Esophagus (tissue), 2 donors: ENCODE data around the gene AWAT2. TPM values are rescaled to one million over a fixed set of nuclear protein-coding genes. Genes with fewer than 3 reads are reported as not detected.

Experiments
- H3K27ac ChIP-seq, 2 donors: one replicate each; pipeline ENCODE4 v1.5.1; 2013; ENCODE audit warnings: low read depth in 2 of 2, mild to moderate bottlenecking in 2 of 2, inconsistent platforms in 1 of 2, low read length in 1 of 2, moderate library complexity in 1 of 2
- H3K27me3 ChIP-seq, 2 donors: one replicate each; pipeline ENCODE4 v1.6.1; 2013; ENCODE audit warnings: low read length in 2 of 2, control low read depth in 1 of 2, mild to moderate bottlenecking in 1 of 2; ENCODE audit not compliant: insufficient read depth in 2 of 2, control insufficient read depth in 1 of 2
- H3K36me3 ChIP-seq, 2 donors: one replicate each; pipeline ENCODE4 v1.6.1; 2013; ENCODE audit warnings: low read length in 1 of 2; ENCODE audit not compliant: control insufficient read depth in 2 of 2, insufficient read depth in 2 of 2
- H3K4me1 ChIP-seq, 2 donors: one replicate each; pipeline ENCODE4 v1.6.1; 2013; ENCODE audit warnings: low read length in 1 of 2; ENCODE audit not compliant: control insufficient read depth in 2 of 2, insufficient read depth in 2 of 2
- H3K4me3 ChIP-seq, 2 donors: one replicate each; pipeline ENCODE4 v1.5.1; 2013; ENCODE audit warnings: low read length in 2 of 2, mild to moderate bottlenecking in 2 of 2, low read depth in 1 of 2, moderate library complexity in 1 of 2
- H3K9me3 ChIP-seq, 2 donors: one replicate each; pipeline ENCODE4 v1.6.1; 2013; ENCODE audit warnings: mild to moderate bottlenecking in 2 of 2, low read depth in 1 of 2, low read length in 1 of 2, moderate library complexity in 1 of 2; ENCODE audit not compliant: control insufficient read depth in 2 of 2, insufficient read depth in 1 of 2
- WGBS, 2 donors: extraction: QIAGEN DNeasy Blood & Tissue Kit; methylation state at CpG; one replicate each; pipeline ENCODE4 v1.1.7; 2013; 5-methylcytosine and 5-hydroxymethylcytosine counted together
- polyA plus RNA-seq, 2 donors: library from polyadenylated mRNA; stranded (reverse); fragments of 200-250 nt; gene quantifications; one replicate each; pipeline ENCODE4 v1.2.3, GENCODE V29; 2013
- donor health status: healthy with polysubstance abuse.
- donor health status: Bipolar disorder and iron deficiency.

AWAT2 gene
- polyA plus RNA-seq, 2 donors = not detected

GRCh38 chrX:70030301-70030767, 19.4 kb downstream of the AWAT2 start:
- Histone ChIP-seq H3K27me3 (peaks cover 0 to 4% of the 10 kb centered on the region in 2 donors), H3K27ac (no peak overlapping the region), H3K9me3 (no peaks in the 10 kb centered on the region), H3K36me3 (no peaks in the 10 kb centered on the region), H3K4me1 (no peaks in the 10 kb centered on the region), H3K4me3 (no peak overlapping the region)
- WGBS, 2 donors = 9 to 14% methylated on average over 4 of the region's 4 CpGs

DNA sequence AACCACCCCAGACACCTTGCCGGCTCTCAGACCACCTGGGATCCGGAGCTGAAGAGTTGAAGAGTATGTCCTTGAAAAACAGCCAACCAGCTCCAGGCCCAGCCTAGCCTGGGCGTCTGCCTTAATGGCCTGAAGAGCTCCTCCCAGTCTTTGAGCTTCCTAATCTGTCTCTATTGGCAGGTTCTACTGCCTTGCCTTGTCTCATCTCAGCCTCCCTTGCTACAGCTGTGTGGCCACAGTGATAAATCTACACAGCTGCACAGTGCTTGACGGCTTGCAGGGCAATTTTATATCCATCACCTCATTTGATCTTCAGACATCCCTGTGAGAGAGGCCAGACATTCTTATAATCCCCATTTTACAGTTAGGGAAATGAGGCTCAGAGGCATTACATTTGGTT, 19.9 kb downstream of the AWAT2 start:
- Histone ChIP-seq H3K27me3 (peaks cover 0 to 4% of the 10 kb centered on the region in 2 donors), H3K4me1 (no peaks in the 10 kb centered on the region), H3K27ac (no peak overlapping the region), H3K36me3 (no peaks in the 10 kb centered on the region), H3K4me3 (no peak overlapping the region), H3K9me3 (no peaks in the 10 kb centered on the region)
- WGBS, 2 donors = 37 to 51% methylated on average over 4 of the region's 4 CpGs

DNA sequence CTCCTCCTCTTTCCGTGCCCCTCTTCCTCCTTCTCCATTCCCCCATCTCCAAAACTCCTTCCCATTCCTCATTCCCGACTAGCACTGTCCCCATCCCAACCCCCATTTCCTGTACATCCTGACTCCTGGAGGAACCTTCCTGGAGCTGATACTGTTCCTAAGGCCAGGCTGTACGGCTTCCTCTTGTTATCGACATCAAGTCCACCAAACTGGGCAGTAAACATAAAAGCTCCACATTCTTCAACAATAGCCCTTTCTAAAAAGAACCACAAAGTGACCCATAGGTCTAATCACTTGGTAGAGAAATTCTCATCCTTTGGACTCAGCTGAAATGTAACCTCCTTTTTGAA, 22.9 kb downstream of the AWAT2 start:
- 64 to 72% methylated on average over 4 of the region's 4 CpGs for WGBS, 2 donors
- no peaks in the 10 kb centered on the region for H3K9me3 ChIP-seq
- H3K4me3 ChIP-seq = no peak overlapping the region
- H3K27ac ChIP-seq = no peak overlapping the region
- H3K27me3 ChIP-seq = peaks cover 0 to 4% of the 10 kb centered on the region in 2 donors
- no peaks in the 10 kb centered on the region for H3K36me3 ChIP-seq
- H3K4me1 ChIP-seq = no peaks in the 10 kb centered on the region

DNA sequence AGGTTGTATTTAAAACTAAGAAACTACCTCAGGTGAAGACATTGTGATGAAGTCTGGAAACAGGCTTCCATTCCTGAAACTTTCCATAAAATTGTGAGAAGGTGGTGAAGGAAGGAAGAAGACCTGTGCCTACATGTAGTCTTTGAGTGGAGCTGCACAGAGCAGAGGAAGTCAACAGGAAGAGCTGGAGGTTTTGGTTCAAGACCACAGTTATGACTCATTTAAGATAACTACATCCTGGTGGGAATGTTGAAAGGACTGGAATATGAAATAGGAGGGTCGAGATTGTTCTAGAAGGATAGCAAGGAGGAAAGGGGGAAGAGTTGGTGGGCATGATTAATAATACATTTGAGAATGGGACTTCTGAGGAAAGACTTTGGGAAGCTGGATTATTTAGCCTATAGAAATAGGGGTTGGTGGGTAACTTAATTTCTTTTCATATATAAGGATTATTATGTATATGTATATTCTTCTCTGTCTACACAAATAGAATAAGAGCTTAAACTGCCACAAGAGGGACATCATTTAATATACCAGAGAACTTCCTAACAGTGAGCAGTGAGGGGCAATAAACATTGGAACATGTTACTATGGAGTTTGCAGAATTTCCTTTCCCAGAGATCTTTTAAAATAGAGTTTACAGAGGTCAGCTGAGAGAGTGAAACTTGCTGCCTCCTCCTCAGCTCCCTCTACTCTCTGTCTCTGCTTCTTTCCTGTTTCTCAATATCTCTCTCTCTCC, 23.5 kb downstream of the AWAT2 start:
- Histone ChIP-seq H3K4me1 (no peaks in the 10 kb centered on the region), H3K27ac (no peak overlapping the region), H3K36me3 (no peaks in the 10 kb centered on the region), H3K9me3 (no peaks in the 10 kb centered on the region), H3K4me3 (no peak overlapping the region), H3K27me3 (peaks cover 0 to 4% of the 10 kb centered on the region in 2 donors)
- 47 to 57% methylated on average over 1 of the region's 1 CpG for WGBS, 2 donors

DNA sequence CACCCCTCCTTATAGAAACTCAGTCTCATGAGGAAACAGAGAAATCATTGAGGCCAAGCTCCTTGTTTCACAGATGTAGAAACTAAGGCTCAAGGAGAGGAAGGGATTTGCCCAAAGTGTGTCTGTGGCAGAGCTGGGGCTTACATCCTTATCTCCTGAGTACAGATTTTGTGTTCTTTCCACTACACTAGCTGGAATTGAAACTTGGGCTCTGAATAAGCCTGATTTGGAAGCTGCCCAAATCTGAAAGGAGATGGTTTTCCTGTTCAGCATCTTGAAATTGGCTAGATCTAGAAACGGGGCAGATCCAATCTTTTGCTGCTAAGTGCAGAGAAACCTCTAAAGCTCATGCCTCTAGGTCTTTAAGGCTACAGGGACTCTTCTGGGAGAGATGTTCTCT, 24.3 kb downstream of the AWAT2 start:
- WGBS, 2 donors = 6 to 10% methylated on average over 1 of the region's 1 CpG
- Histone ChIP-seq H3K27ac (no peak overlapping the region), H3K4me1 (no peaks in the 10 kb centered on the region), H3K9me3 (no peaks in the 10 kb centered on the region), H3K4me3 (no peak overlapping the region), H3K36me3 (no peaks in the 10 kb centered on the region), H3K27me3 (peaks cover 0 to 4% of the 10 kb centered on the region in 2 donors)

DNA sequence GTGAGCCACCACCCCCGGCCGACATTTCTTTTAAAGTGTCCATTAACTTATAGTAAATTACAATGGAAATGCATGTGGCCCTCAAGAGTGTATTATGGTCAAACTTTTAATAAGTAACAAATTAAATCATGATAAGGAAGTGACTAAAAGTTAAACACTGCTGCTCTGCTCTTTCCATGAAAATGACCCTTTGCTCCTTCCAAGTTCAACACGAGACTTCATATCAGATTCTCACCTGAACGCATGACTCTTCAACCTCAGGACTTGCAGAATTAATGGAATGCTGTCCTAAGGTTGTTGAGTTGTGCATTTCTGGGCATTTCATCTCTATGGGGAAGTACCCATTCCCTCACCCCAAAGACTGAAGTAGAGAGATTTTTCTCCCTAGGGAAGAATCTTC, 27.1 kb downstream of the AWAT2 start:
- peaks cover 0 to 4% of the 10 kb centered on the region in 2 donors for H3K27me3 ChIP-seq
- 75 to 93% methylated on average over 4 of the region's 4 CpGs for WGBS, 2 donors
- no peaks in the 10 kb centered on the region for H3K9me3 ChIP-seq
- no peak overlapping the region for H3K4me3 ChIP-seq
- H3K4me1 ChIP-seq = no peaks in the 10 kb centered on the region
- no peak overlapping the region for H3K27ac ChIP-seq
- H3K36me3 ChIP-seq = no peaks in the 10 kb centered on the region

GRCh38 chrX:70016513-70016912, 33.2 kb downstream of the AWAT2 start:
- Histone ChIP-seq H3K9me3 (no peaks in the 10 kb centered on the region), H3K27me3 (no peaks in the 10 kb centered on the region), H3K4me3 (no peak overlapping the region), H3K4me1 (no peaks in the 10 kb centered on the region), H3K36me3 (no peaks in the 10 kb centered on the region), H3K27ac (no peak overlapping the region)
- WGBS, 2 donors = 85 to 90% methylated on average over 2 of the region's 2 CpGs

DNA sequence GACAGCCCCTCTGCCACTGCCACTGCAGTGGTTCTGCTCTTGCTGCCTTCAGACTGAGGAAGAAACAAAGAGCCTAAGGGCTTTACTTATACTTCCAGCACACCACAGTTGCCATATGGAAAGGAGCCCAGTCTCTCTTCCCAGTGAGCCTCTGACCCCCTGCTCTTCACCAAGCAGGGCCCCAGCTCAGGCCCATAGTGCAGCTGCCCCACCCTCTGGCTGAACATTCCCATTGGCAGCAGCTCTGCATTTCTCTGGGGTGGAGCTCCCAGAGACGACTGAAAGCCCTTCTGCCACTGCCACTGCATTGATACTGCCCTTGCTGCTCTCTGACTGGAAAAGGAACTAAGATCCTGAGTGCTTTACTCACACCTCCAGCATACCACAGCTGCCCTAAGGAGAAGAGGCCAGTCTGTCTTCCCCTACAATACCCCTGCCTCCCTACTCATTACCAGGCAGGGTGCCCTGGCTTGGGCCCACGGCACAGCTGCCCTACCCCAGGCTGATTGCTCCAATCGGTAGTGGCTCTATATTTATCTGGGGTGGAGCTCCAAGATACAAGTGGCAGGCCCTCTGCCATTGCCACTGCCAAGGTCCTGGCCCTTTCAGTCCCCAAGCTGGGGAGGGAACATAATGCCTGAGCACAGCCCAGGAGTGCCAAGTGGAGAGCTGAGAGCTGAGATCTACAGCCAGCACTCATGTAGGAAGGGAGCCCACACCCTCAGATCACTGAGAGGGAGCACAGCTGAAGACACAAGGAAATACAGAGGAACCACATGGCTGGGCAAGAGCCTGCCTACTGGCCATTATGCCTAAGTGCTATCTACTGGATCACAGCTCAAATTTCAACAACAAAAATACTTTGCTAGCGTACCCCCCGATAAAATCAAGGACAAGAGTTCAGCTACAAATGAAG, 36.0 kb downstream of the AWAT2 start:
- 46 to 55% methylated on average over 5 of the region's 5 CpGs for WGBS, 2 donors
- Histone ChIP-seq H3K4me1 (no peaks in the 10 kb centered on the region), H3K36me3 (no peaks in the 10 kb centered on the region), H3K27ac (no peak overlapping the region), H3K4me3 (no peak overlapping the region), H3K27me3 (no peaks in the 10 kb centered on the region), H3K9me3 (no peaks in the 10 kb centered on the region)

DNA sequence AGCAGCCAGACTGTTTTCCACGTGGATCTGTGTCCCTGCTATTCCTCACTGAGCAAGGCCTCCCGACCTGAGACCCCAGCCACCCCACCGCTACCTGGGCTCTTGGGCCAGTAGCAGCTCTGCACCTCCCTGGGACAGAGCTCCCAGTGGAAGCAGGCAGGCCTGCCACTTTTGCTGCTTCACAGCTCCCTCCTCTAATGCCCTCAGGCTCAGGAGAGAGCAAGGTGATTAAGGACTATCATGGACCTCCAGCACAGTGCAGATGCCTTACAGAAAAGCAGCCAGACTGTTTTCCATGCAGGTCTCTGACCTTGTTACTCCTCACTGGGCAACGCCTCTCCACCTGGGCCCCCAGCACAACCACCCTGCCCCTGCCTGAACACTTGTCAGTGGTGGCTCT, 37.0 kb downstream of the AWAT2 start:
- H3K27ac ChIP-seq = no peak overlapping the region
- H3K9me3 ChIP-seq = no peaks in the 10 kb centered on the region
- no peaks in the 10 kb centered on the region for H3K27me3 ChIP-seq
- no peaks in the 10 kb centered on the region for H3K4me1 ChIP-seq
- no peak overlapping the region for H3K4me3 ChIP-seq
- H3K36me3 ChIP-seq = no peaks in the 10 kb centered on the region
- 48 to 81% methylated on average over 4 of the region's 4 CpGs for WGBS, 2 donors
